Measurements from ENCODE around the gene COX7A2L. TPM values are rescaled to one million over a fixed set of nuclear protein-coding genes. Genes with fewer than 3 reads are reported as not detected.

The COX7A2L gene
- total RNA-seq, 1 donor = 237 TPM

DNA sequence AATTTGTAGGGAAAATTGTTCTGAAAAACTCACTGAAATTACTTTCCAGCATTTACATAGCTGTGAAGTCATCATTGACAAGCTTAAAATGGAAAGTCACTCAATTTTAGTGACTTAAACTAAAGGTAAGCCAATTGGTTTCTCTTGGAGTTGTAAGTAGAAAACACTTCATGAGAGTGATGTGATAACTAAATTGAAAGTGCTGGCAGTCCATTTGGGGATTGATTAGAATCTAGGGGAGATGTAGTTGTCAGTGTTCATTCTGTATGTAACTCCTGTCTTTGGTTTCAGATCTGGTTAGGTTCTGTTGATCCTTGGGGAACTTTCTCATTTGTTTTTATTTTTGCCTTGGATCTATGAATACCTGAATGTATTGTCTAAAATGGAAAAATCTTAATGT, 53.8 kb downstream of the COX7A2L start:
- Histone ChIP-seq H4K20me1 (ENCODE audit: insufficient read depth, low read length) (no peaks in the 10 kb centered on the region), H3K27ac (ENCODE audit: low read depth, low read length) (no peak overlapping the region), H3K79me2 (ENCODE audit: insufficient read depth, low read length) (no peaks in the 10 kb centered on the region), H2AFZ (ENCODE audit: low read length) (no peak overlapping the region), H3K36me3 (ENCODE audit: insufficient read depth, low read length) (peaks cover 35% of the 10 kb centered on the region), H3K4me1 (ENCODE audit: insufficient read depth, low read length) (no peaks in the 10 kb centered on the region), H3K4me3 (ENCODE audit: insufficient read depth, low read length) (no peak overlapping the region), H3K27me3 (ENCODE audit: insufficient read depth, low read length) (no peaks in the 10 kb centered on the region), H3K4me2 (ENCODE audit: insufficient read depth, low read length) (no peak overlapping the region), H3K9me3 (ENCODE audit: low read depth, low read length) (no peaks in the 10 kb centered on the region)
- DNase-seq (ENCODE audit: insufficient read length, low spot score, missing footprints) = no peak
- TF ChIP-seq, protein P1, sequence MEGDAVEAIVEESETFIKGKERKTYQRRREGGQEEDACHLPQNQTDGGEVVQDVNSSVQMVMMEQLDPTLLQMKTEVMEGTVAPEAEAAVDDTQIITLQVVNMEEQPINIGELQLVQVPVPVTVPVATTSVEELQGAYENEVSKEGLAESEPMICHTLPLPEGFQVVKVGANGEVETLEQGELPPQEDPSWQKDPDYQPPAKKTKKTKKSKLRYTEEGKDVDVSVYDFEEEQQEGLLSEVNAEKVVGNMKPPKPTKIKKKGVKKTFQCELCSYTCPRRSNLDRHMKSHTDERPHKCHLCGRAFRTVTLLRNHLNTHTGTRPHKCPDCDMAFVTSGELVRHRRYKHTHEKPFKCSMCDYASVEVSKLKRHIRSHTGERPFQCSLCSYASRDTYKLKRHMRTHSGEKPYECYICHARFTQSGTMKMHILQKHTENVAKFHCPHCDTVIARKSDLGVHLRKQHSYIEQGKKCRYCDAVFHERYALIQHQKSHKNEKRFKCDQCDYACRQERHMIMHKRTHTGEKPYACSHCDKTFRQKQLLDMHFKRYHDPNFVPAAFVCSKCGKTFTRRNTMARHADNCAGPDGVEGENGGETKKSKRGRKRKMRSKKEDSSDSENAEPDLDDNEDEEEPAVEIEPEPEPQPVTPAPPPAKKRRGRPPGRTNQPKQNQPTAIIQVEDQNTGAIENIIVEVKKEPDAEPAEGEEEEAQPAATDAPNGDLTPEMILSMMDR (IDR thresholded peaks at IDR 0.05; ENCODE audit: extremely low read depth, low read depth, low read length) = no peak

DNA sequence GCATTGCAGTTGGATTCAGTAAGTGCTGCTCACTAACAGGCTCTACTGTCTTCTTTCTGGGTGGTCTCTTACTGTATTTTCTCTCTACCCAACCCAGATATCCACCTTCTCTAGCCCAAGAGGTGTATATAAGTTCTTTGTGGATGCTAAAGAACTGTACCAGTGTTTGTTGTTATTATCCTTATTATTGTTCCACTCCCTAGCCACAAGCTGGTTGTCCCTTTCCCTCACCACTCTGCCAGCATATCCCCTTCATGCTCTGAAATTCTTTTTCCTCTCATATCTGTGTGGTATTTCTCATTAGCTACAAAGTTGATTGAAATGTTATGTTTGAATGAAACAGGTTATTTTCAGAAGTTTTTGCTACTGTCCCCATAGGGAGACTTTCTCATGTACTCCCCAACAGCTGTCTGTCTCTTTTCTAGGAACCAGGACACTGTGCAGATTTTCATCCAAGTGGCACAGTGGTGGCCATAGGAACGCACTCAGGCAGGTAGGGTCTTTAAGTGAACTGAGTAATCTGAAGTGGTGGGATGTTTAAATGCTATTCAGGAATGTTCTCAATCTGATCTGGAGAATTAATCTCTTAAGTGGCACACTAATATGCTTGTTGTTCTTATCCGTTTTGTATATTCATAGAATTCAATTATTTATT, 56.8 kb downstream of the COX7A2L start:
- Histone ChIP-seq H2AFZ (ENCODE audit: low read length) (no peak overlapping the region), H3K4me2 (ENCODE audit: insufficient read depth, low read length) (no peak overlapping the region), H3K4me1 (ENCODE audit: insufficient read depth, low read length) (no peaks in the 10 kb centered on the region), H3K36me3 (ENCODE audit: insufficient read depth, low read length) (peaks cover 40% of the 10 kb centered on the region), H3K27me3 (ENCODE audit: insufficient read depth, low read length) (no peaks in the 10 kb centered on the region), H3K9me3 (ENCODE audit: low read depth, low read length) (no peaks in the 10 kb centered on the region), H4K20me1 (ENCODE audit: insufficient read depth, low read length) (no peaks in the 10 kb centered on the region), H3K4me3 (ENCODE audit: insufficient read depth, low read length) (no peak overlapping the region), H3K79me2 (ENCODE audit: insufficient read depth, low read length) (no peaks in the 10 kb centered on the region), H3K27ac (ENCODE audit: low read depth, low read length) (no peak overlapping the region)
- DNase-seq (ENCODE audit: insufficient read length, low spot score, missing footprints) = no peak
- TF ChIP-seq, protein P1 (IDR thresholded peaks at IDR 0.05; ENCODE audit: extremely low read depth, low read depth, low read length) = no peak

DNA sequence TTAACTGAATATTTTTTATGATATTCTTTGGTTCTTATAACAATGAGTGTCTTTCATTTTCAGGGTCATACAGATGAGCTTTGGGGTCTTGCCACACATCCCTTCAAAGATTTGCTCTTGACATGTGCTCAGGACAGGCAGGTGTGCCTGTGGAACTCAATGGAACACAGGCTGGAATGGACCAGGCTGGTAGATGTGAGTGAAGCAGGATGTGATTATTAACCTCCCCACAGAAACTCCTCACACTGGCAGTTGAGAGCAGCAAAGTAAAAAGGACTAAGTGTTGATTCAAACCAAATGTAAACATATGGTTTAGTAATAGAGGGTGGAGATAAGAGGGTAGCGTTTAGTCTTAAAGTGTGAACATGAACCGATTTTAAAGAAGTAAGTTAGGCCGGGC, 57.8 kb downstream of the COX7A2L start:
- TF ChIP-seq, protein P1 (IDR thresholded peaks at IDR 0.05; ENCODE audit: extremely low read depth, low read depth, low read length) = no peak
- no peak overlapping the region for H3K4me2 ChIP-seq (ENCODE audit: insufficient read depth, low read length)
- no peak for DNase-seq (ENCODE audit: insufficient read length, low spot score, missing footprints)
- H3K4me1 ChIP-seq (ENCODE audit: insufficient read depth, low read length) = peaks cover 4% of the 10 kb centered on the region
- no peaks in the 10 kb centered on the region for H4K20me1 ChIP-seq (ENCODE audit: insufficient read depth, low read length)
- no peak overlapping the region for H2AFZ ChIP-seq (ENCODE audit: low read length)
- no peak overlapping the region for H3K4me3 ChIP-seq (ENCODE audit: insufficient read depth, low read length)
- H3K79me2 ChIP-seq (ENCODE audit: insufficient read depth, low read length) = no peaks in the 10 kb centered on the region
- no peaks in the 10 kb centered on the region for H3K27me3 ChIP-seq (ENCODE audit: insufficient read depth, low read length)
- no peak overlapping the region for H3K27ac ChIP-seq (ENCODE audit: low read depth, low read length)
- peaks cover 38% of the 10 kb centered on the region for H3K36me3 ChIP-seq (ENCODE audit: insufficient read depth, low read length)
- no peaks in the 10 kb centered on the region for H3K9me3 ChIP-seq (ENCODE audit: low read depth, low read length)

DNA sequence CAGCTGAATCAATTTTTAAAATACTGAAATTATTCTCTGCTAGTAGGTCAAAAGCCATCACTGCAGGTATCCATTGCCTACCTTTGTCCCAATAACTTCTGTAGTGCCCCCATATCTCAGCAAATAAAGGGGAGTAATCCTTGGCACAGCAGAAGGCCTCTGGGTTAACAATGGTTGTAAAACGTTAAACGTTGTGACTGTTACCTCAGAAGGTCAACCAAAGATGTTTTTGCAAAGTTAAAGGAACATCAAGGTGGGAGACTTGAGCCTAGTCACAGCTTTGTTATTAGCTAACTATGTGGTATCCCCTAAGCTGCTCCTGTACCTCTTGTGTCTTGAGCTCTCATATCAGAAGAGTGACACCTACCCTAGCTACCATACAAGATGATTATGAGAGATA, 60.5 kb downstream of the COX7A2L start:
- Histone ChIP-seq H2AFZ (ENCODE audit: low read length) (no peak overlapping the region), H3K27me3 (ENCODE audit: insufficient read depth, low read length) (no peaks in the 10 kb centered on the region), H4K20me1 (ENCODE audit: insufficient read depth, low read length) (no peaks in the 10 kb centered on the region), H3K4me1 (ENCODE audit: insufficient read depth, low read length) (peaks cover 15% of the 10 kb centered on the region), H3K9me3 (ENCODE audit: low read depth, low read length) (no peaks in the 10 kb centered on the region), H3K4me2 (ENCODE audit: insufficient read depth, low read length) (no peak overlapping the region), H3K4me3 (ENCODE audit: insufficient read depth, low read length) (no peak overlapping the region), H3K79me2 (ENCODE audit: insufficient read depth, low read length) (no peaks in the 10 kb centered on the region), H3K27ac (ENCODE audit: low read depth, low read length) (no peak overlapping the region), H3K36me3 (ENCODE audit: insufficient read depth, low read length) (peaks cover 51% of the 10 kb centered on the region)
- TF ChIP-seq, protein P1 (IDR thresholded peaks at IDR 0.05; ENCODE audit: extremely low read depth, low read depth, low read length) = no peak
- no peak for DNase-seq (ENCODE audit: insufficient read length, low spot score, missing footprints)

Other genes with a start within 250 kb of the COX7A2L start
- 91.9 and 94.9 TPM in 2 replicates for gene EML4, start 191.9 kb downstream of the COX7A2L start, total RNA-seq
- gene KCNG3, start 132.8 kb upstream of the COX7A2L start, total RNA-seq = under 0.01 TPM in 1 of 2 replicates, not detected in the other
- 29.3 and 33.3 TPM in 2 replicates for gene MTA3, start 207.4 kb upstream of the COX7A2L start, total RNA-seq